Motor neuron (in vitro differentiated cells): ENCODE measurements around the gene TPT1. TPM values are rescaled to one million over a fixed set of nuclear protein-coding genes. Genes with fewer than 3 reads are reported as not detected.
"Not testable (repeated sequence)": the region's sequence is repeated elsewhere in the genome, so short reads cannot be mapped to it uniquely, and the experiment has no call there.

ENCODE experiments used
- ATAC-seq, 8 experiments: fragments of 200-7000 bp; cut with Tn5 transposase; replicated peaks in 6 of 8; 2 replicates each; pipeline ENCODE4 v1.8.0; 2021; ENCODE audit warnings: mild to moderate bottlenecking in 8 of 8, moderate library complexity in 8 of 8
- H3K27ac ChIP-seq, 2 donors: fragments of 250-450 bp; sonication (Bioruptor Pico); 2 replicates each; pipeline ENCODE4 v1.9.0; 2021; ENCODE audit warnings: antibody characterized with exemption in 2 of 2, mild to moderate bottlenecking in 2 of 2, moderate library complexity in 1 of 2
- H3K4me1 ChIP-seq, 2 donors: fragments of 250-450 bp; sonication (Bioruptor Pico); replicated peaks in 1 of 2; 2 replicates each; pipeline ENCODE4 v1.6.1; 2021; ENCODE audit warnings: antibody characterized with exemption in 2 of 2, mild to moderate bottlenecking in 2 of 2, moderate library complexity in 1 of 2
- H3K4me3 ChIP-seq, 5 donors: fragments of 250-450 bp; sonication (Bioruptor Pico); 2 replicates each; pipeline ENCODE4 v1.9.0; 2021; ENCODE audit warnings: antibody characterized with exemption in 5 of 5, mild to moderate bottlenecking in 5 of 5, moderate library complexity in 4 of 5
- WGBS, 10 experiments: fragments of 450-650 bp; shearing (Covaris generic); methylation state at CpG; one replicate each; pipeline ENCODE4 v1.0.0; 2022; 5-methylcytosine and 5-hydroxymethylcytosine counted together
- in situ Hi-C, 9 experiments: fragments of 400-800 bp; cut with MboI; loops; one replicate each; pipeline ENCODE4 v1.15.0; 2021; ENCODE audit warnings: low sequenced_read_pairs in 9 of 9, low pct_unique_long_range_greater_than_20kb in 2 of 9; ENCODE audit not compliant: unreplicated experiment in 9 of 9
- total RNA-seq, 8 experiments: library from RNA; unstranded; fragments of 300-600 nt; gene quantifications; 2 replicates each; pipeline versions ENCODE4 v1.2.3 to v1.2.4, GENCODE V29; 2022

Gene TPT1
- total RNA-seq, 8 experiments from 2014 or later: 2,187 to 4,186 (median 2,817) TPM

DNA sequence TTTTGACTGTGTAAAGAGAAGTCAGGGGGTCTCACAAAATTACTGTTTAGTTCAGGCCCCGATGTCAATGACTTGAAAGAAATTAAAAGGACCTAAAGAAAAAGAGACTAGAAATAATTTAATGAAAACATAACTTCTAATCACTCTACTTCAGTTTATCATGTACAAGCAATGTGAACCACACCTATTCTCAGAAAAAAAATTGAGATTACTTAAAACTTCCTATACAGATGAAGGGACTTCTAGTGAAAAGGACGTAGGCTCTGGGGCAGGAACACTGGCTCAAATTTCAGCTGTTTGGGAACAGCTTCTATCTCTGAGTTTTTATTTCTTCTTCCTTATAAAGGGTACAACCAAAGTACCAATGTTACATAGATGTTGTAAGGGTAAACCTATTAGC lies 38.0 kb downstream of the TPT1 start:
- in situ Hi-C loops: loop anchor here (10.0 to 25.0 kb wide), 3 partner anchors 241 to 266 kb away; no protein-coding TSS in a partner anchor
- no peak overlapping the region for H3K4me3 ChIP-seq
- H3K27ac ChIP-seq: no peak overlapping the region
- ATAC-seq: no peak
- peaks cover 4 to 6% of the 10 kb centered on the region in 2 donors for H3K4me1 ChIP-seq
- WGBS, 10 experiments: 29 to 100% (median 83%) methylated on average over 1 to 2 of the region's 2 CpGs; no CpG with 5 or more reads in 4 of the 10 experiments

DNA sequence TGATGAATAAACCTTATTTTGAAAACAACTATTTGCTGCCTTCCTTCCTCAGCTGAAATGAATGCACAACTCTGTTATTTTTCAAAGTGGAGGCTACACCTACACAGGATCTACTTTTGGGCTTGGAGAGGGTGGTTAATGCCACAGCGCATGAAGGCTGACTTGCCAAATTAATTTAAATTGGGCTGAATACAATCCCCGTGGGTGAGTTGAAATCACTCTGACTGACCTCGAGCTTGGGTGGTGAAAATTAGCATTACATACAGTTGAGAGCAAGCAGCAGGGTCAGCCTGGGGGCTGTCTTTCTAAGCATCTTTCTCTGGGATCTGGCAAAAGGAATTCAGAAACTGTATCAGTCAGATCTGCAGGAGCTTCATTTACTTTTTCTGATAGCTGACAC lies 38.5 kb downstream of the TPT1 start:
- peak in 3 of 8 experiments; percentile 37 to 51 (median 37) for ATAC-seq
- 12 to 100% (median 28%) methylated on average over 1 to 3 of the region's 3 CpGs; no CpG with 5 or more reads in 4 of the 10 experiments for WGBS, 10 experiments
- no peak overlapping the region for H3K27ac ChIP-seq
- peaks cover 4 to 6% of the 10 kb centered on the region in 2 donors for H3K4me1 ChIP-seq
- no peak overlapping the region for H3K4me3 ChIP-seq
- in situ Hi-C loops: loop anchor here (10.0 to 25.0 kb wide), 3 partner anchors 240 to 265 kb away; no protein-coding TSS in a partner anchor

DNA sequence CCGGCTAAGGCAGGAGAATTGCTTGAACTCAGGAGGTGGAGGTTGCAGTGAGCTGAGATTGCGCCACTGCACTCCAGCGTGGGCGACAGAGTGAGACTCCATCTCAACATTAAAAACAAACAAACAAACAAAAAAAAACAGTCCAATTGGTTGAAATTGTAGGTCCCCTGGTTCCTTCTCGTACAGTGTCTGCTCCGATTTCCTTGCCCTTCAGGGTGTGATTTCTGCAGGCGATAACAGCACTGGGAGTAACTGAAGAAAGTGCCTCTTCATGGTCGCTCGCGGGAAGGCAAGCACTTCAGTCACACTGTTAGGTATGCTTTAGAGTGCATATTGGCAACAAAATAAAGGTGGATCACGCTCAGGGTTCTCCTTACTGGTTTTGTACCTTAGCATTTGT lies 39.7 kb downstream of the TPT1 start:
- Histone ChIP-seq H3K4me1 (peaks cover 4 to 6% of the 10 kb centered on the region in 2 donors), H3K4me3 (no peak overlapping the region), H3K27ac (no peak overlapping the region)
- WGBS, 10 experiments: 79 to 100% (median 96%) methylated on average over 1 to 11 of the region's 11 CpGs; no CpG with 5 or more reads in 1 of the 10 experiments
- in situ Hi-C loops: loop anchor here (10.0 to 25.0 kb wide), 3 partner anchors 239 to 264 kb away; no protein-coding TSS in a partner anchor
- ATAC-seq: no peak

DNA sequence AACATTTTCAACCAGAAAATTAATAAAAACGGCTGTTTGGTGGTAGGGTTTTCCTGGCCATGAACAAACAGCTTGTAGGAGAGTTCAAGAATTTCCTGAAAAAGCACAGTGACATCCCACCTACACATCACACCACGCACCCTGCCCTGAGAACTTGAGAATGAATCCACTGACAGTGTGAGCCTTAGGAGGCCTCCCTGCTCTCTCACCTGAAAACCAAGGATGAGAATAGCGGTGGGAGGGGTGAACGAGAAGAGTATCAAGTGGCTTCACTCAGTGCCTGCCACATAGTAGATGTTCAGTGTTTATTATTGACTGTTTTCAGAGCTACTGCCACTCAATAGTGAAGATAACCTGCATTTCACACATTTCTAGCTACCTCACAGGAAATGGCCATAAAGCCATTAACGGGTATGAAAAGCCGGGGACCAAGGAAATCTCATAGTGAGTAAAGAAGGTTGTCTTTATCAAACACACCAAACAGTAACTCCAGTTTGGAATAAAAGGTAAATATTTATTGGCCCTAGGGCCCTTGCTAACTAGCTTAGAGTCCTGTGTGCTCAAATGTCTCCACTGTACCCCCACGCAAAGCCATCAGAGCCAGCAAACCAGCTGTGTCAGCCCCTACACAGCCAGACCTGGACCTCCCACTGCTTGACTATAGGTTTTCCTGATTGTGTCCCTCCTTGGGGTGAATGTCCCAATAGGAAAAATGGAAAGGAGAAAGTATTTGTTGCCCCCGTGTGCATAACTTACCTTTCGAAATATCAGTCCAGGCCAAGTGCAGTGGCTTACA lies 40.6 kb downstream of the TPT1 start:
- 75 to 100% (median 90%) methylated on average over 1 to 7 of the region's 9 CpGs; no CpG with 5 or more reads in 1 of the 10 experiments for WGBS, 10 experiments
- no peak overlapping the region for H3K27ac ChIP-seq
- in situ Hi-C loops: loop anchor here (10.0 to 25.0 kb wide), 3 partner anchors 238 to 263 kb away; no protein-coding TSS in a partner anchor
- H3K4me3 ChIP-seq: no peak overlapping the region
- peaks cover 4 to 6% of the 10 kb centered on the region in 2 donors for H3K4me1 ChIP-seq
- no peak for ATAC-seq

DNA sequence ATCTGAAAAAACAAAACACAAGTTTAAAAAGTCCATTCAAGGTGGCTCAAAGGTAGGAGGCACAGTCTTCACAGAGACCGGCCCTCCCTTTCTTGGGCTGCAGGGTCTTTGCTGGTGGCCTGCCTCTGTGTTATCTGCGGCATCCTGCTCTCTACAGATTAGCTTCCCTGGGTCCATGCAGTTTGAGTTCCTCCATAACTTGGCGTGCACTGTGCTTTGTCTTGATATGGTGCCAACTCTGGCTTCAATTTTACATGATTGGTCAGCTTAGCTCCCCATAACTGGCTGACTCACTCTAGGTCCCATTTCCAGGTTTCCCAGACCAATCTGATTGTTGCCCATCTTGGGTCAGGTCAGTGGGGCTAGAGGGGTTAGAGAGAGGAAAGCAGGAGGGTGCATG lies 41.8 kb downstream of the TPT1 start:
- no peak for ATAC-seq
- in situ Hi-C loops: loop anchor here in 1 of 9 experiments (25.0 kb wide), 1 partner anchor 112 kb away; no protein-coding TSS in a partner anchor
- 40 to 100% (median 100%) methylated on average over 1 to 2 of the region's 3 CpGs; no CpG with 5 or more reads in 5 of the 10 experiments for WGBS, 10 experiments

DNA sequence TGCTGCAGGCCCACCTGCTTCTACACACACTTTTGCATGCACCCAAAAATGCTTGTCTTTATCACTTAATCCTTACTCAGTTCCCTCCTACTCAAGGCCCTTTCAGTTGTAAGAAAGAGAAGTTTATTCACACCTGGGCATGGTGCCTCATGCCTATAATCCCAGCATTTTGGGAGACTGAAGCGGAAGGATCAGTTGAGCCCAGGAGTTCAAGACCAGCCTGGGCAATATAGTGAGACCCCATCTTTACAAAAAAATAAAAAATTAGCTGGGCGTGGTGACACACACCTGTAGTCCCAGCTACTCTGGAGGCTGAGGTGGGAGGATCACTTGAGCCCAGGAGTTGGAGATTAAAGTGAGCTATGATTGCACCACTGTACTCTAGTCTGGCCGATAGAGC lies 42.4 kb downstream of the TPT1 start:
- not testable (repeated sequence) for H3K4me3 ChIP-seq, H3K27ac ChIP-seq, H3K4me1 ChIP-seq, ATAC-seq
- 67 to 100% (median 100%) methylated on average over 1 to 2 of the region's 3 CpGs; no CpG with 5 or more reads in 4 of the 10 experiments for WGBS, 10 experiments
- in situ Hi-C loops: loop anchor here in 1 of 9 experiments (25.0 kb wide), 1 partner anchor 111 kb away; no protein-coding TSS in a partner anchor

More for the DNA sequence above, 41.8 kb downstream of the TPT1 start:
- Histone ChIP-seq H3K4me1 (peaks cover 4 to 6% of the 10 kb centered on the region in 2 donors), H3K27ac (no peak overlapping the region), H3K4me3 (no peak overlapping the region)

DNA sequence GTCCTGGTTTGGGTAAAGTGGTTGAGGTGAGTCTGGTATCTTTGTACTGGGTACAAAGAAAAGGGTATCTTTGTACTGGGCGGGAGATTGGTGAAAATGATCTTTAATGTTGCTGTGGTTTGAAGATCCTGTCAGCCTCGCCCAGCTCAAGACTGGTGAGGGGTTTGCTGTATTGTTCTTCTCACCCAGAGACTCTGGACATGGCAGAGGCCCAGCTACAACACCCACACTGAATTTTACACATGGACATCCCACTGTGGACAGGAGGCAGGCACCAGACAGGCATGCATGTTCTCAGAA lies 42.8 kb downstream of the TPT1 start:
- WGBS, 10 experiments: 33 to 100% (median 86%) methylated on average over 1 to 2 of the region's 2 CpGs; no CpG with 5 or more reads in 3 of the 10 experiments
- no peak for ATAC-seq
- H3K4me1 ChIP-seq: peaks cover 4 to 6% of the 10 kb centered on the region in 2 donors
- H3K4me3 ChIP-seq: no peak overlapping the region
- in situ Hi-C loops: loop anchor here in 1 of 9 experiments (25.0 kb wide), 1 partner anchor 111 kb away; no protein-coding TSS in a partner anchor
- H3K27ac ChIP-seq: no peak overlapping the region

DNA sequence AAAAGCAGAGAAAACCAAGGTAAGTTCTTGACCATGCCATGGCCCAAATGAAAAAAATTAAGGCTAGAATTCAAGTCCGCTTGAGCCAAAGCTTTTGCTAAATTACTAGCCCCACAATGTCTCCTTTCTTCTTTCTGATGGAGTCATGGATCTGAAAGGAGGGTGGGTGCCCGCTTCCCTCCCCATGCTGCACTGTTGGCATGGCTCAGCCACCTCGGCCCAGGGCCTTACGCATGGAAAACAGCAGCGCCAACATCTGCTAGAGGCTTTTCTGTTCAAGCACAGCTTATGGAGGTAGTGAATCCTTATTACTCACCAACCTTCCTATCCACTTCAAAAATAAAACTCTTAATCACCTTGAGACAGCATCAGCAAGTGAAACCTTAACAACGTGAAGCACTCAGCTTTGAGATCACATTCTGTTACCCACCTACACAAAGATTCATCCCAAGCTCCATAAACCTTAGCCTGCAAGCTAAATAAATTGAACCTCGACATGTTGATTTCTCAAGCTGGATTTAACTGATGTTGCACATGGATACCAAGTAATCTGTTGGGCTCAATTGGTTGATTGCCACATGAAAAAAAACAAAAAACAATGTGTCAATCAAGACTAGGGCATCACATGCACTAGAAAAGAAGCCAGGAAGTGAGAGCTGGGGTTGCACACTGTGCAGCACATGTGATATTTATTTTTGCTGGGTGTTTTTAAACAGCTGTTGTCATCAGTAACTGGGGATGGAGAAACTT lies 43.4 kb downstream of the TPT1 start:
- no peak for ATAC-seq
- 50 to 100% (median 87%) methylated on average over 1 to 6 of the region's 7 CpGs for WGBS, 10 experiments
- in situ Hi-C loops: loop anchor here in 1 of 9 experiments (25.0 kb wide), 1 partner anchor 110 kb away; no protein-coding TSS in a partner anchor
- H3K27ac ChIP-seq: no peak overlapping the region
- H3K4me1 ChIP-seq: peaks cover 3% of the 10 kb centered on the region in 2 donors
- no peak overlapping the region for H3K4me3 ChIP-seq

DNA sequence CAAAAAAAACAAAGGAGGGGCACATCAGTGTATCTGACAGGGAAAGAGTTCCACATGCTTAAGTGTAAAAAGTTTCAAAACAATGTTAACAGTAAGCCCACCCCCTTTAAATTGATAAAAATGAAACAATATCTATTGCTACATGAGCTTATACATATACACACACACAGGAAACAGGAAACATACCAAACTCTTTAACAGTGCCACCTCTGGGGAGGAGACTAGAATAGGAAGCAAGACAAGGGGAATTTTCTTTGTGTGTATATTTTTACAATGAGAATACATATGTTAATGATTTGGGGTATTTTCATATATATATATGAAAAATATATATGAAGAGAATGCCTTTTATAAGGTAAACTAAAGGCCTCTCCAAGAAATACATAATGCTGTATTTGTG lies 44.7 kb downstream of the TPT1 start:
- ATAC-seq: no peak
- in situ Hi-C loops: loop anchor here in 1 of 9 experiments (25.0 kb wide), 1 partner anchor 109 kb away; no protein-coding TSS in a partner anchor
- Histone ChIP-seq H3K4me1 (no peaks in the 10 kb centered on the region), H3K27ac (no peak overlapping the region), H3K4me3 (no peak overlapping the region)

DNA sequence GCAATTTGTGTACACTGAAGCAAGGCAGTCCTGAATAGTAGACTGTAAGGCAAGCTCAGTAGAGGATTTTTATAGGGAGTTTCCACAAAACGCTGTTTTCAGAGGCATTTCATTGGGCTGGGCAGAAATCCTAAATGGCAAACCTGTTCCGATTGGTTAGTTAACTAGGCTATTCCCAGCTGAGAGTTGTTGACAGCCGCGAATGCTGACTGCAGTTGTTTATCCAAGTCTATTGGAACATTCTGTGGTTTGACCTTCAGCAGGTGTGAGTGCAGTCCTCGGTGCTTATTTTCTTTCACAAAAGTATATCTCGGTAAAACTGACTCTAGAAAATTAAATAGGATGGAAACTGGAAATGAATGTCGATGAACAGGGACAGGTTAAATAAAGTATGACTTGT lies 45.4 kb downstream of the TPT1 start:
- Histone ChIP-seq H3K4me1 (no peaks in the 10 kb centered on the region), H3K27ac (no peak overlapping the region), H3K4me3 (no peak overlapping the region)
- no peak for ATAC-seq
- in situ Hi-C loops: loop anchor here in 1 of 9 experiments (25.0 kb wide), 1 partner anchor 108 kb away; no protein-coding TSS in a partner anchor
- 79 to 100% (median 94%) methylated on average over 1 to 7 of the region's 7 CpGs; no CpG with 5 or more reads in 2 of the 10 experiments for WGBS, 10 experiments

DNA sequence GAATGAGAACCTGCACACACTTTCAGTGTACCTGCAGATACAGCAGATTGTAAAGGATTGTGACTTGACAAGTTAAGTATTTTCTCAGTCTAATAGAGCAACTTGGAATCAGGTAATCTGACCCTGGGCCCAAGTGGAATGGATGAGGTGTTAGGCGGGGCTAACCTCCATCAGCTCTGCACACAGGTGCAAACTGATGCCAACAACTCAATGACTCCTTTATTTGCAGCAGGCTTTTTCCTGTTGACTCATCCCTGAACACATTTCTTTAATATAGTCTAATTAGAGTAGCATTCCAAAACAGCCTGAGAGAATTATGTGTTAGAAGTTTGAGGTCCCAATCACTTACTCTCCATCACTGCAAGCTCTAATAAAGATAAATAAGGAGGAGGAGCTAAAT lies 48.8 kb downstream of the TPT1 start:
- peaks cover 0 to 2% of the 10 kb centered on the region in 2 donors for H3K4me1 ChIP-seq
- 100% methylated on average over 1 of the region's 1 CpG; no CpG with 5 or more reads in 7 of the 10 experiments for WGBS, 10 experiments
- no peak for ATAC-seq
- H3K4me3 ChIP-seq: no peak overlapping the region
- no peak overlapping the region for H3K27ac ChIP-seq
- in situ Hi-C loops: loop anchor here in 1 of 9 experiments (25.0 kb wide), 1 partner anchor 105 kb away; no protein-coding TSS in a partner anchor

DNA sequence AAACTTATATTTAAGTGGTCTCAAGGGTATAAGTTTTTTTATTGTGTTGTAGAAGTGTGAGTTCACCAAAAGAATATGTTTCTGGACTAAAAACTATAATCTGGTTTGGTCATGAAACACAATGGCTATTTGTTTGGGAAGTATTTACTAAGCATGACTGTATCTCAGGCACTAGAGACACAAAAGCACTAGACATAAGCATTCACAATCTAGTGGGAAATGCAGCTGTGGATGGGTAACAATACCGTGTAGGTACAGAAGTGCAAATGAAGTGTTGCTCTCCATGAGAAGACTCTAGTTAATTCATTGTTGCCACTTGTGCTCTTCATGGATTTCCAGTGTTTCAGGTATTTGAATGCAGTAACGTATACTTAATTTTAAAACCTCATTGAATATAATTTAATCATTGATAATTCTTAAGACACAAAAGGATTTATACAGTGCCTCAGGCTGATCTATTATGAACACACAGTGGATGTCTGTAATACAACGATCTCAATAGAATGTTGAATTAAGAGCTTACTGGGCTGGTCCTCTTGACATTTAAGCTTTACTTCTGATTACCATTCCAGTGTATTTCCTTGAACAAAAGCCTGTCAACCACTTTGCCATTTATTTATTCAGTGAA lies 50.9 kb downstream of the TPT1 start:
- in situ Hi-C loops: loop anchor here in 1 of 9 experiments (25.0 kb wide), 1 partner anchor 103 kb away; no protein-coding TSS in a partner anchor
- peak in 4 of 8 experiments; percentile 27 to 51 (median 33) for ATAC-seq
- WGBS, 10 experiments: 51 to 100% (median 85%) methylated on average over 1 to 3 of the region's 3 CpGs
- H3K4me1 ChIP-seq: peaks cover 0 to 2% of the 10 kb centered on the region in 2 donors
- no peak overlapping the region for H3K4me3 ChIP-seq
- H3K27ac ChIP-seq: no peak overlapping the region
